Ovary (tissue), 3 donors: ENCODE data around the gene PPP2R2B.

Experiments
- CTCF ChIP-seq, 3 donors: fragments of 450-650 bp in 2 of 3; fragments of 200-600 bp in 1 of 3; IDR thresholded peaks; one replicate each; pipeline versions ENCODE4 v1.5.1 to v1.8.0; 2016 to 2022; ENCODE audit warnings: antibody characterized with exemption in 3 of 3, mild to moderate bottlenecking in 1 of 3
- EP300 ChIP-seq: sonication (generic); formaldehyde crosslinking; IDR thresholded peaks from one replicate; pipeline ENCODE4 v1.6.1; 2017; ENCODE audit warnings: antibody characterized with exemption
- POLR2A ChIP-seq: fragments of 450-650 bp; IDR thresholded peaks from one replicate; pipeline ENCODE4 v1.6.1; 2017; ENCODE audit warnings: antibody characterized with exemption, mild to moderate bottlenecking, moderate library complexity
- donor health status: DM: no; HTN: no; CAD: no.

DNA sequence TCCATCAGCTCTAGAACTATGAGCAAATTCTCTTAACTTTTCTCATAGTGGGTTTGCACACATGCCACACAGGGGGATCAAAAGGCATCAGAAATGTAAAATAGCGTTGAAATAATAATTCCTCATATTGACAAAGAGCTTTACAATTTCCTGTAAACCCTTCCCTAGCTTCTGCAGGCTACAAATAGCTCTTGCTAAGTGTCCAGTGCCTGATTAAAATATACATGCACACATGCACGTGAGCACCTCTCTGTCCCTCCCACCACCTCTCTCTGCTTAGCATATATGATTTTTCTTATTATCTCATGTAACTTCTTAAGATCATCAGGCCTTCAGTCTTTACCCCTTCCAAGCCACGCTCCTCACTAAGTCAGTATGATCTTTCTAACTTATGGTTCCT, 13.7 kb upstream of the PPP2R2B start:
- TF ChIP-seq CTCF (IDR thresholded peaks at IDR 0.05) (no peak), POLR2A (no peak), EP300 (no peak)
